Astrocyte of the spinal cord (primary cell): ENCODE results near the gene C1S.
"Not testable (repeated sequence)": the region's sequence is repeated elsewhere in the genome, so short reads cannot be mapped to it uniquely, and the experiment has no call there.

Source experiments
- DNase-seq: peaks from one replicate; pipeline ENCODE4 v3.0.0; 2011; ENCODE audit warnings: low read depth, low spot score
- H3K4me3 ChIP-seq: 2 replicates; pipeline ENCODE4 v1.5.1; 2011; ENCODE audit warnings: low read depth, mild to moderate bottlenecking, low read length, moderate library complexity
- CTCF ChIP-seq: IDR thresholded peaks from 2 replicates; pipeline ENCODE4 v1.5.1; 2012; ENCODE audit warnings: low read depth, mild to moderate bottlenecking, low read length, inconsistent platforms
- in situ Hi-C: cut with HindIII; loops from 2 replicates; pipeline ENCODE4 v1.10.0; 2017; ENCODE audit warnings: low sequenced_read_pairs

The C1S gene

GRCh38 chr12:7031306-7031705, 29.2 kb upstream of the C1S start:
- no peak overlapping the region for H3K4me3 ChIP-seq
- DNase-seq = no peak
- in situ Hi-C loops = no loop called here
- no peak for TF ChIP-seq CTCF

GRCh38 chr12:7032990-7033389, 27.5 kb upstream of the C1S start:
- in situ Hi-C loops = no loop called here
- TF ChIP-seq CTCF = no peak
- DNase-seq = no peak
- H3K4me3 ChIP-seq = no peak overlapping the region

- in situ Hi-C loops = no loop called here
- no peak for DNase-seq
- no peak overlapping the region for H3K4me3 ChIP-seq
- TF ChIP-seq CTCF = no peak
Measured at GRCh38 chr12:7034464-7034863, 26.1 kb upstream of the C1S start.

GRCh38 chr12:7035463-7035862, 25.1 kb upstream of the C1S start:
- in situ Hi-C loops = no loop called here
- no peak for TF ChIP-seq CTCF
- H3K4me3 ChIP-seq = no peak overlapping the region
- DNase-seq = no peak

- in situ Hi-C loops, H3K4me3 ChIP-seq: not testable (repeated sequence)
Measured at GRCh38 chr12:7037411-7037810, 23.1 kb upstream of the C1S start.

GRCh38 chr12:7038591-7038990, 21.9 kb upstream of the C1S start:
- in situ Hi-C loops = no loop called here
- H3K4me3 ChIP-seq = no peak overlapping the region
- no peak for TF ChIP-seq CTCF
- DNase-seq = no peak

More at GRCh38 chr12:7037411-7037810, 23.1 kb upstream of the C1S start:
- not testable (repeated sequence) for DNase-seq

GRCh38 chr12:7039403-7039802, 21.1 kb upstream of the C1S start:
- no peak overlapping the region for H3K4me3 ChIP-seq
- DNase-seq = no peak
- in situ Hi-C loops = no loop called here
- no peak for TF ChIP-seq CTCF
